Spleen (tissue), 7 donors: ENCODE data around the gene RIOK3.

Experiments used
- POLR2A ChIP-seq, 3 donors: fragments of 450-650 bp; IDR thresholded peaks; one replicate each; pipeline ENCODE4 v1.5.1; 2017; ENCODE audit warnings: antibody characterized with exemption in 3 of 3, mild to moderate bottlenecking in 1 of 3
- TF ChIP-seq, protein P1 (sequence below), 11 experiments: fragments of 200-600 bp in 7 of 11; fragments of 450-650 bp in 4 of 11; sonication (generic) in 4 of 11; IDR thresholded peaks in 8 of 11; conservative IDR thresholded peaks in 3 of 11; 1 replicate in 7 of 11; 2 replicates in 4 of 11; pipeline versions ENCODE4 v1.4.0 to v1.8.0; 2016 to 2021; ENCODE audit warnings: antibody characterized with exemption in 11 of 11, inconsistent platforms in 4 of 11, mild to moderate bottlenecking in 1 of 11
- donor health status: DM: no; HTN: no; CAD: no; lungs with moderate emphysema.
- donor health status: DM: no; HTN: no; CAD: no.
- donor health status: DM: no; HTN: no; CAD: no.

GRCh38 chr18:23421277-23421676, 31.8 kb upstream of the RIOK3 start:
- TF ChIP-seq POLR2A (IDR thresholded peaks at IDR 0.05) = no peak
- TF ChIP-seq, protein P1, sequence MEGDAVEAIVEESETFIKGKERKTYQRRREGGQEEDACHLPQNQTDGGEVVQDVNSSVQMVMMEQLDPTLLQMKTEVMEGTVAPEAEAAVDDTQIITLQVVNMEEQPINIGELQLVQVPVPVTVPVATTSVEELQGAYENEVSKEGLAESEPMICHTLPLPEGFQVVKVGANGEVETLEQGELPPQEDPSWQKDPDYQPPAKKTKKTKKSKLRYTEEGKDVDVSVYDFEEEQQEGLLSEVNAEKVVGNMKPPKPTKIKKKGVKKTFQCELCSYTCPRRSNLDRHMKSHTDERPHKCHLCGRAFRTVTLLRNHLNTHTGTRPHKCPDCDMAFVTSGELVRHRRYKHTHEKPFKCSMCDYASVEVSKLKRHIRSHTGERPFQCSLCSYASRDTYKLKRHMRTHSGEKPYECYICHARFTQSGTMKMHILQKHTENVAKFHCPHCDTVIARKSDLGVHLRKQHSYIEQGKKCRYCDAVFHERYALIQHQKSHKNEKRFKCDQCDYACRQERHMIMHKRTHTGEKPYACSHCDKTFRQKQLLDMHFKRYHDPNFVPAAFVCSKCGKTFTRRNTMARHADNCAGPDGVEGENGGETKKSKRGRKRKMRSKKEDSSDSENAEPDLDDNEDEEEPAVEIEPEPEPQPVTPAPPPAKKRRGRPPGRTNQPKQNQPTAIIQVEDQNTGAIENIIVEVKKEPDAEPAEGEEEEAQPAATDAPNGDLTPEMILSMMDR (IDR thresholded peaks at IDR 0.05 in 8 of 11, conservative IDR thresholded peaks at IDR 0.05 in 3 of 11) = no peak
